Measurements from ENCODE around the gene SETD2.

The SETD2 gene

DNA sequence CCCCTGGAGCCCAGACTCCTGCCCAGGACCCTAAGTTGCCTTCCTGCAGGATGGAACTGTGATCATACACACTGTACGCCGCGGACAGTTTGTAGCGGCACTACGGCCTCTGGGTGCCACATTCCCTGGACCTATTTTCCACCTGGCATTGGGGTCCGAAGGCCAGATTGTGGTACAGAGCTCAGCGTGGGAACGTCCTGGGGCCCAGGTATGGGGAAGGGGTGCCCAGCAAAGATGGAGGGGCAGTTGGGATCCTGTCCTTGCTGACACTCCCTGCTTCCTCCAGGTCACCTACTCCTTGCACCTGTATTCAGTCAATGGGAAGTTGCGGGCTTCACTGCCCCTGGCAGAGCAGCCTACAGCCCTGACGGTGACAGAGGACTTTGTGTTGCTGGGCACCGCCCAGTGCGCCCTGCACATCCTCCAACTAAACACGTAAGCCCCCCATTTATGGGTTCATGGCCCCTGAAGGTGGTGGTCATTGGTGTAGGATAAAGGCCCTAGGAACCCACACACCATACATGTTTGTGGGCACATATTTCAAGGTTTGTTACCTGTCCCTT, 155.6 kb downstream of the SETD2 start:
- peak; percentile 19 for DNase-seq

DNA sequence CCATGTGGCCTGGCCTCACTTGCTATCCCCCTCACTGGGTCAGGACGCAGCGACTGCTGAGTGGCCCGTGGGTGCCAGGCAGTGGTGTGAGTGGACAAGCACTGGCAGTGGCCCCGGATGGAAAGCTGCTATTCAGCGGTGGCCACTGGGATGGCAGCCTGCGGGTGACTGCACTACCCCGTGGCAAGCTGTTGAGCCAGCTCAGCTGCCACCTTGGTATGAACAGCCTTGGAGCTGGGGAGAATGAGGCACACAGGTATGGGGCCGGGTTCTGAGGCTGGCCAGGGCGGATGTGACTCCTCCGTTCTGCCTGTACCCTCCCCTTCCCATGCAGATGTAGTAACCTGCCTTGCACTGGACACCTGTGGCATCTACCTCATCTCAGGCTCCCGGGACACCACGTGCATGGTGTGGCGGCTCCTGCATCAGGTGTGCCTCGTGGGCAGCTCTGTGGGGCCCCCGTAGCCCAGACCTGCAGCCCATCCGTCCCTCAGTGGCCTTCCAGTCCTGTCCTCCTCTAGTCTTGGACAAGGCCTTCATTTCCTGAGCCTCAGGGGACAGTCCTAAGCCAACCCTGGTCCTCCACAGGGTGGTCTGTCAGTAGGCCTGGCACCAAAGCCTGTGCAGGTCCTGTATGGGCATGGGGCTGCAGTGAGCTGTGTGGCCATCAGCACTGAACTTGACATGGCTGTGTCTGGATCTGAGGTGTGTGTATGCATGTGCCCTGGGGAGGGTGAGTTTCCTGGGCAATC, 156.3 kb downstream of the SETD2 start:
- DNase-seq = peak; percentile 47

DNA sequence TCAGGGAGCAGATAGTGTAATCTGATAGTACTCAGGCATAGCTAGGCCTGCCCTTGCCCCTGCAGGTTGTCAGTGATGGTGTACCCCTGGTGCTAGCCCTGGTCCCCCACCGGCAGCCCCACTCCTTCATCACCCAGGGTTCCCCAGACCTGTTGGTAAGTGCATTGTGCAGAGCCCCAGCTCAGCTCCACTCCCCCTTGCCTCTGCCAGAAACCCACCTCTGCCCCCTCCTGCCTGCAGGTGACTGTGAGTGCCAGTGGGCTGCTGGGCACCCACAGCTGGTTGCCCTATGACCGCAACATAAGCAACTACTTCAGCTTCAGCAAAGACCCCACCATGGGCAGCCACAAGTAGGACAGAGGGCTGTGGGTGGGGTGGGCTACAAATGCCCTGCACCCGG, 156.9 kb downstream of the SETD2 start:
- DNase-seq = peak; percentile 43

DNA sequence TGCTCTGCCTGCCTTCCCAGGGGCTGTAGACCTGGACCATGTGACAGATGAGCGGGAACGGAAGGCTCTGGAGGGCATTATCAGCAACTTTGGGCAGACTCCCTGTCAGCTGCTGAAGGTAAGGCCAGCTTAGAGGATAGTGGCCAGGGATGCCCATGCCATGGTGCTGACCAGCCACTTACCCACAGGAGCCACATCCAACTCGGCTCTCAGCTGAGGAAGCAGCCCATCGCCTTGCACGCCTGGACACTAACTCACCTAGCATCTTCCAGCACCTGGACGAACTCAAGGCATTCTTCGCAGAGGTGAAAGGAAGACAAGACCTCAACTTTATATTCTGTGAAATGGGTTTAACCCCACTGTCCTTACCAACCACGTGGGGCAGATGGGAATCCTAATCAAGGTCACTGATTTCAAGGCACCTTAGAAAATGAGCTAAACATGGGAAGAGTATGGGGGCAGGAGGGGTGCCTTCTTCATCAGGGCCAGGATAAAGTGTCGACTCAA, 157.7 kb downstream of the SETD2 start:
- DNase-seq = peak; percentile 39

DNA sequence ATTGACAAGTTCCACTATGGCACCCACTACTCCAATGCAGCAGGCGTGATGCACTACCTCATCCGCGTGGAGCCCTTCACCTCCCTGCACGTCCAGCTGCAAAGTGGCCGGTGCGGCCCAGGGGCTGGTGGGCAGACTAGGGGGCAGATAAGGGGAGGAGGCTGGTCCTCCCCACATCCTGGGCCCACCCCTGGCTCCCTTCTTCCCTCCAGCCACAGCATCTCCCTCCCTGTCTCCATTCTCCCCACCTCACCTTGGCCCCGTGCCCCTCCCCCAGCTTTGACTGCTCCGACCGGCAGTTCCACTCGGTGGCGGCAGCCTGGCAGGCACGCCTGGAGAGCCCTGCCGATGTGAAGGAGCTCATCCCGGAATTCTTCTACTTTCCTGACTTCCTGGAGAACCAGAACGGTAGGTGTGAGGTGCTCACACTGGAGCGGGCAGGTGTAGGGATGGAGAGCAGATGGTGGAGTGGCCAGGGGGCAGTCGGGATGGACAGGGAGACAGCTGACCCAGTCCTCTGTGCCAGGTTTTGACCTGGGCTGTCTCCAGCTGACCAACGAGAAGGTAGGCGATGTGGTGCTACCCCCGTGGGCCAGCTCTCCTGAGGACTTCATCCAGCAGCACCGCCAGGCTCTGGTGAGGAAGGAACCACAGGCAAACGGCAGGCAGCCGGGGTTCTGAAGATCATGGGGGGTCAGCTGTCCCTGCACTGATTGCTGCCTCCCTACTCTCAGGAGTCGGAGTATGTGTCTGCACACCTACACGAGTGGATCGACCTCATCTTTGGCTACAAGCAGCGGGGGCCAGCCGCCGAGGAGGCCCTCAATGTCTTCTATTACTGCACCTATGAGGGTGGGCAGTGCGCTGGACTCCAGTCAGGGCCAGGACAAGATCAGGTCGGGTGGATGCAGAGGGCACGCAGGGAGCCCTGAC, 158.4 kb downstream of the SETD2 start:
- DNase-seq = peak; percentile 35

DNA sequence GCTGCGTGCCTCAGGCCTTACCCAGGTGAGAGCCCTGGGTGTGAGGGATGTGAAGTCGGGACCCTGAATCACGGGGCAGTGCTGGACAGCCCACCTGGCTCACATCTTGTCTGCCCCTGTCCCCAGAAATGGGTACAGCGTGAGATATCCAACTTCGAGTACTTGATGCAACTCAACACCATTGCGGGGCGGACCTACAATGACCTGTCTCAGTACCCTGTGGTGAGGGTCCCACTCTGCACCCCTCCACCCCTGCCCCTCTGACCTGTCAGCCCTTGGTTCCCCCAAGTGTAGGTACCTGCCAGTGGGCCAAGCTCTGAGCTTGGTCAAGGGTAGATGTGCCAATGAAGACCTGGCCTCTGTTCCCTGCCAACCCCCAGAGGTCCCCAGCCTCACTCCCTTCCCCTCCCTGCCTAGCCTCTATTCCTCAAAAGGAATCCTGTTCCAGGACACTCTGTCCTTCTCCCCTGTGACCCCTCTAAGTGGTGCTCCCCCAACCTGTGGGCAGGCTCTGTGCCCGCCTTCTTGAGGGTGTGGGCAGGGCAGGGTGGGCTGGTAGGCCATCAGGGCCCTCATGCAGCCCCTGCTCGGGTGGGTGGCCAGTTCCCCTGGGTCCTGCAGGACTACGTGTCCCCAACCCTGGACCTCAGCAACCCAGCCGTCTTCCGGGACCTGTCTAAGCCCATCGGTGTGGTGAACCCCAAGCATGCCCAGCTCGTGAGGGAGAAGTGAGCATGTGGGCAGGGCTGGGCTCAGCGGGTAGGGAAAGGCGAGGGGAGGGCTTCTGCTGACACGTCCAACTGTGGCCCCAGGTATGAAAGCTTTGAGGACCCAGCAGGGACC, 159.3 kb downstream of the SETD2 start:
- peak; percentile 44 for DNase-seq

DNA sequence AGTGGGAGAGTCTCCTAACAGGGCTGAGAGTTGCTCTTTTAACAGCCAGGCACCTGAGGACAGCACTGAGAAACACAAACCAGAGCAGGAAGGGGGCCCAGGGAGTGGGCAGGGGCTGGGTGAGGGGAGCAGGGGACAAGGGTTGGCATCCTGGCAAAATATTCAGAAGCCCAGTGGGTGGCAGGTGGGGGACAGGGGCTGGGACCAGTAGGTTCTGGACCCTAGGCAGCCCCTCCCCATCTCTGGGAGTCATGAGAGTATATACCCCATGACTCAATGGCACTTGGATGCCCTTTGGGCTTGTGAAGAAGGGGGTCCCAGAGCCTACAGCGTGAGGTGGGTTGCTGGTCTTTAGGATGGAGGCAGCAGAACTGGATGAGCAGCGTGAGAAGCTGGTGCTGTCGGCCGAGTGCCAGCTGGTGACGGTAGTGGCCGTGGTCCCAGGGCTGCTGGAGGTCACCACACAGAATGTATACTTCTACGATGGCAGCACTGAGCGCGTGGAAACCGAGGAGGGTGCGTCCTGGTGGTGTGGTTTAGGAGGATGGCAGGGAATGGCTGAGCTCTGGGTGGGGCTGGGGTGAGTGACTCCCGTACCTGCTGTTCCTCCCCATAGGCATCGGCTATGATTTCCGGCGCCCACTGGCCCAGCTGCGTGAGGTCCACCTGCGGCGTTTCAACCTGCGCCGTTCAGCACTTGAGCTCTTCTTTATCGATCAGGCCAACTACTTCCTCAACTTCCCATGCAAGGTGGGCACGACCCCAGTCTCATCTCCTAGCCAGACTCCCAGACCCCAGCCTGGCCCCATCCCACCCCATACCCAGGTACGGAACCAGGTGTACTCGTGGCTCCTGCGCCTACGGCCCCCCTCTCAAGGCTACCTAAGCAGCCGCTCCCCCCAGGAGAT, 160.2 kb downstream of the SETD2 start:
- no peak for DNase-seq

DNA sequence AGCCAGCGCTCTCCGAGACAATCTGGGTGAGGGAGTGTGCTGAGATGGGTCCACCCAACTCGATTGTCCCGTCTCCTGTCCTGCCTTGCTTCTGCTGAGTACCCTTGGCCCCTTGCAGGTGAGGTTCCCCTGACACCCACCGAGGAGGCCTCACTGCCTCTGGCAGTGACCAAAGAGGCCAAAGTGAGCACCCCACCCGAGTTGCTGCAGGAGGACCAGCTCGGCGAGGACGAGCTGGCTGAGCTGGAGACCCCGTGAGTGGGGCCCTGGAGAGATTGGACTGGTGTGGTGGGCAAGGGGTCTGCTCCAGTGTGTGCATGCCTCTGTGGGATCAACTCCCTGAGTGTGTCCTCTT, 160.9 kb downstream of the SETD2 start:
- no peak for DNase-seq

DNA sequence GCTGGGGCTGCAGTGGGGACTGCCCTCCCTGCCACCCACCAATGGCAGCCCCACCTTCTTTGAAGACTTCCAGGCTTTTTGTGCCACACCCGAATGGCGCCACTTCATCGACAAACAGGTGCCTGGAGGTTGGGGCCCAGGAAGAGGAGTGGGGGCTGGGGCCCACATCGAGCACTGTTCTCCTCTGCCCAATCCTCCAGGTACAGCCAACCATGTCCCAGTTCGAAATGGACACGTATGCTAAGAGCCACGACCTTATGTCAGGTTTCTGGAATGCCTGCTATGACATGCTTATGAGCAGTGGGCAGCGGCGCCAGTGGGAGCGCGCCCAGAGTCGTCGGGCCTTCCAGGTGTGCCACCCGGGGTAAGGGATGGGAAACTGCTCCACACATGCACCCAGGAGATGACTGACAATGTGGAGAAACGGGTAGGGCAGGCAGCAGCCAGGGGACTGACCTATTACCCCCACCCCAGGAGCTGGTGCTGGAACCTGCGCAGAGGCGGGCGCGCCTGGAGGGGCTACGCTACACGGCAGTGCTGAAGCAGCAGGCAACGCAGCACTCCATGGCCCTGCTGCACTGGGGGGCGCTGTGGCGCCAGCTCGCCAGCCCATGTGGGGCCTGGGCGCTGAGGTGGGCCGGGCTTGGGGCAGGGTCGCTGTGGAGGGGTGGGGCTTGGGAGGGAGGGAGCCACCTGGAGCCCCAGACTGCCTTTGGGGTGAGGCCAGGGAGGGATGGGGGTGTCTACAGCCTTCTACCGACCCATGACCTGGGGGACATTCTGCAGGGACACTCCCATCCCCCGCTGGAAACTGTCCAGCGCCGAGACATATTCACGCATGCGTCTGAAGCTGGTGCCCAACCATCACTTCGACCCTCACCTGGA, 161.5 kb downstream of the SETD2 start:
- DNase-seq = no peak

DNA sequence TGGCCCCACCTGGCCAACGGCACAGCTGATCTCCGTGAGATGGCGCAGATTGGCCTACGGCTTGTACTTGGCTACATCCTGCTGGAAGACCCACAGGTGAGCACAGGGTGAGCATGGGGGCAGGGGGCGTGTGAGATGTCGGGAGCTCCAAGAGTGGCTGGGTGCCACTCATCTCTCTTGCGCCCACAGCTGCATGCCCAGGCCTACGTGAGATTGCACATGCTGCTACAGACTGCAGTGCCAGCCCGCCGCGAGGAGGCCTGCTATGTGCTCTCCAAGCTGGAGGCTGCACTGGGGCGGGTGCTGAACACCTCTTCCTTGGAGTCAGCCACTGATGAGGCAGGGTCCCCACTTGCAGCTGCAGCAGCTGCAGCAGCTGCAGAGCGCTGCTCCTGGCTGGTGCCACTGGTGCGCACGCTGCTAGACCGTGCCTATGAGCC, 162.2 kb downstream of the SETD2 start:
- DNase-seq = no peak

DNA sequence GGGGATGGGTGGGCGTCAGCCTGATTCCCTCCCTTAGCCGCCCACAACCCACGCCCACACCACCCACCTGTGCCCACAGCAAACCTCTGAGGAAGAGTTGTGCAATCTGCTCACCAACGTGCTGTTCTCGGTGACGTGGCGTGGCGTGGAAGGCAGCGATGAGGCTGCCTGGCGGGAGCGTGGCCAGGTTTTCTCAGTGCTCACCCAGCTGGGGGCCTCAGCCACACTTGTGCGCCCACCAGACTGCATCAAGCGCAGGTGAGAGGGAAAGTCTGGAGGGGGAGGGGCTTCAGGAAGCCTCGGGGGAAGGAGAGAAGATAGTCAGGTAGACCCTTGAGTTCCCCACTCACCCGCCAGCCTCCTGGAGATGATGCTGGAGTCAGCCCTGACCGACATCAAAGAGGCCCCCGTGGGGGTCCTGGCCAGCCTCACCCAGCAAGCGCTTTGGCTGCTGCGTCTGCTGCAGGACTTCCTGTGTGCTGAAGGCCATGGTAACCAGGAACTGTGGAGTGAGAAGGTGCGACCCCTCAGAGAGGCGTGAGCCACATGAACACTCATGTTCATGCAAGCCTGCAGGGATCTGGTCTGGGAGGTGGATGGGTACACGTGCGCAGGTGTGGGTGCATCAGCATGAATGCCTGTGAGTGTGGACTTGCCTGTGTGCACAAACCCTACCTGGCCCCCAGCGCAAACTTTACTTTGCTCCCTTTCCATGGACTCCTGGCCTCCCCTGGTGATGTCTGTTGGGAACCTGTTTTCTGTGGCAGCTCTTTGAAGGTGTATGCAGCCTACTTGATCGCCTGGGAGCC, 162.8 kb downstream of the SETD2 start:
- no peak for DNase-seq

DNA sequence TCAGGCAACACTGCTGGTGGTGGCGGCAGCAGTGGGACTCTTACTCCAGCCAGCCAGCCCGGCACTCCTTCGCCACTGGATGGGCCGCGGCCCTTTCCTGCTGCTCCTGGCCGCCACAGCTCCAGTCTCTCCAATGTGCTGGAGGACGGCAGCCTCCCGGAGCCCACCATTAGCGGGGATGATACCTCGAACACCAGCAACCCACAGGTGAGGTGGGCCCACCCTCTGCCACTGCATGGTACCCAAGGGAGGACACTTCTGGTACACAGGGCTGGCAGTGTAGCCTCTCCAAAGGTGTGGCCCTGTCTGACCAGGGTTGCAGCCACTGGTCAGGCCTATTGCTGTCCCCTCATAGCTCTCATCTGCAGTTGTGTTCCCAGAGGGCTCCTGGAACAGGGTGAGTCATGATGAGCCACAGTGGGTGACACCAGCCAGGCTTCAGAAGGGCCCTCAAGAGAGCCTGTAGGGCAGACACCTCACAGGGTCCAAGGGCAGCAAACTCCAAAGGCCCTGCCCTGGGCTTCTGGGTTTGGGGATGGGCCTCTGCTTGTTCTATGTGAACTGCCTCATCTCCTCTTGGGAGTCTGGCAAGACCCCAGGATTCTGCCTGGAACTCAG, 163.6 kb downstream of the SETD2 start:
- no peak for DNase-seq

DNA sequence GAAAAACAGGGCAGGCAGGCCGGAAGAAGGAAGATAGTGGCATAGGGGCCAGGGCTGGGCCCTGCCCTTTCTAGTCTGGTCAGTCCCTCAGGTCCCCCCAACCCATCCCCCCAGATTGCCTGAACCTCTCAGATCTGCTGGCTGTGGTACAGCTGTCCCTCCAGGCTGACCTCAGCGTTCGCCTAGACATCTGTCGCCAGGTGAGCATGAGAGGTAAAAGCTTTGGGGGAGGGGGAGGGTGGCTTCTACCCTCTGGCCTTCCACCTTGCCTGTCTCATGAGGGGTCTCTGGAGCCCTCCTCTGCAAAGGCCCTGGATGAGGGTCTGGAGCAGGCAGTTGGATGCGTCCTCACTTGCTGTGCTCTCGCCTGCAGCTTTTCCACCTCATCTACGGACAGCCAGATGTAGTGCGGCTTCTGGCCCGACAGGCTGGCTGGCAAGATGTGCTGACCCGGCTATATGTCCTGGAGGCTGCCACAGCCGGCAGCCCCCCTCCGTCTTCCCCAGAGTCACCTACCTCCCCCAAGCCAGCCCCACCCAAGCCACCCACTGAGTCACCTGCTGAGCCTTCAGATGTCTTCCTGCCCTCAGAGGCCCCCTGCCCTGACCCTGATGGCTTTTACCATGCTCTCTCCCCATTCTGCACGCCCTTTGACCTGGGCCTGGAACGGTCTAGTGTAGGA, 164.3 kb downstream of the SETD2 start:
- no peak for DNase-seq

DNA sequence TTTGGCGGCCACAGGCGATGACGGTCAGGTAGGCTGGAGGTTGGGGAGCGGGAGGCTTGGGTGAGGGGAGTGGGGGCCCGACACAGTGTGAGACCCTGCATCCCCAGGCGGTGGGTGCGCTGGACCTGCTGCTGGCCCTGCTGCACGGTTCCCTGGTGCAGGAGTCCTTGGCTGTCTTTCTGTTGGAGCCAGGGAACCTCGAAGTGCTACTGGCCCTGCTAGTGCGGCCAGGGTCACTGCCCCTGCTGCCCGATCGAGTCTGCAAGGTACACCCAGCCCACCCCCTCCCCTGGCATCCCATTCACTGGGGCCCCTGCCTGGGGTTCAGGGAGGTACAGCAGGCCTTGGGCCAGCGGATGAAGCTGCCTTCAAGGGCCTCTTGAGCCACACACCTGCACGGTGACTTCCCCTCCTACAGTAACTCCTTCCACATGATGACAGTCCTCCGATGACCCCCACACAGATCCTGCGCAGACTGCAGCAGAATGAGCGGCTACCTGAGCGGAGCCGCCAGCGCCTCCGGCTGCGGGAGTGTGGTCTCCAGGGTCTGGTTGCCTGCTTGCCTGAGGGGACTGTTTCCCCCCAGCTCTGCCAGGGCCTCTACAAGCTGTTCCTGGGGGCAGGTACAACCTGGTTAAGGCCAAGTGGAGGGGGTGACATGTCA, 164.9 kb downstream of the SETD2 start:
- DNase-seq = no peak

DNA sequence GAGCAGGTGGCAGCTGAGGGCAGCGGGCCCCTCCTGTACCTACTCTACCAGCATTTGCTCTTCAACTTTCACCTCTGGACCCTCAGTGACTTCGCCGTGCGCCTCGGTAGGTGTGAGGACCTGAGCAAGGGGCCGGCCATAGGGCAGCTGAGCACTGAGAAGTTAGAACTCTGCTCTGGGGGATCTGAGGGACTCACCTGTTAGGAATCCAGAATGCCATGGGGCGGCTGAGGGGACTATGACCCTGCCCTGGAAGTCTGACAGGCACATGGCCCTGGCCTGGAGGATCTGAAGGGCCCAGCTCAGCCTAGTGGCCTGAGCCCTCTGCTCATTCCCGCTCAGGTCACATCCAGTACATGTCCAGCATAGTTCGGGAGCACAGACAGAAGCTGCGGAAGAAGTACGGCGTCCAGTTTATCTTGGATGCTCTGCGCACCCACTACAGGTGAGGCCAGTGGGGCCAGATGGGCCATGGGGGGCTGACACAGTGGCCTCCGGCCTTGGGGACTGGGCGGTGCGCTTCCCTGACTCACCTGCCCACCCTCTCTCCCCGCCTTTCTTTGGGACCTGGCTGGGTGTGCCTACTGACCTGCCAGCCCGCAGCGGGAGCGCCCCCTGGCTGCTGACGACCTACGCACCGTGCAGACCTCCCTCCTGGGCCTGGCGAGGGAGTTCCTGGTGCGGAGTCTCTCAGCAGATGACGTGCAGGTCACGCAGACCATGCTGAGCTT, 165.6 kb downstream of the SETD2 start:
- no peak for DNase-seq

DNA sequence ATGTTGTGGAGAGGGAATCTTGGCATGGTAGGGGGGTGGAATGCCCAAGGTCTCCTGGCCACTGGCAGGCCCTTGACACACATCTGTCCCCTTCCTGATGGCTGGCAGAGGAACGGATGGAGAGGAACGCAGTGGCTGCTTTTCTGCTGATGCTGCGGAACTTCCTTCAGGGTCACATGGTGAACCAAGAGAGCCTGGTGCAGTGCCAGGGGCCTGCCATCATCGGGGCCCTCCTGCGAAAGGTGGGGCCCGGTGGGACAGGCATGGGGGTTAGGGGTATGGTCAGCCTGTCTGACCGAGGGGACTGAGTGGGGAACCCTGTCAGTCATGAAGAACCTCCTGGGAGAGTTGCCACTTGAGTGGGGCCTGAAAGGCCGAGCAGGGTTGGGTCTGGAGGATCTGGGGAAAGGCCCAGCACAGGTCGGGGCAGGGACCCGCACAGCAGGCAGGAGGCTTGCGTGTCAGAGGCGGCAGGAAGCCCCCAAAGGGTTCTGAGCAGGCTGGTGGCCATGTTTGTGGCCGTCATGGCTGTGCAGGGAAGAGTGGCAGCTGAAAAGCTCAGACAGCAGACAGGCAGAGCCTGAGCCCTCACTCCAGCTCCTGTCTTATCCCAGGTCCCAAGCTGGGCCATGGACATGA, 166.3 kb downstream of the SETD2 start:
- no peak for DNase-seq

Measured in right forelimb (tissue), 1 donor.